ENCODE measurements around the gene RPS2.
"Not testable (repeated sequence)": the region's sequence is repeated elsewhere in the genome, so short reads cannot be mapped to it uniquely, and the experiment has no call there.

Gene RPS2

DNA sequence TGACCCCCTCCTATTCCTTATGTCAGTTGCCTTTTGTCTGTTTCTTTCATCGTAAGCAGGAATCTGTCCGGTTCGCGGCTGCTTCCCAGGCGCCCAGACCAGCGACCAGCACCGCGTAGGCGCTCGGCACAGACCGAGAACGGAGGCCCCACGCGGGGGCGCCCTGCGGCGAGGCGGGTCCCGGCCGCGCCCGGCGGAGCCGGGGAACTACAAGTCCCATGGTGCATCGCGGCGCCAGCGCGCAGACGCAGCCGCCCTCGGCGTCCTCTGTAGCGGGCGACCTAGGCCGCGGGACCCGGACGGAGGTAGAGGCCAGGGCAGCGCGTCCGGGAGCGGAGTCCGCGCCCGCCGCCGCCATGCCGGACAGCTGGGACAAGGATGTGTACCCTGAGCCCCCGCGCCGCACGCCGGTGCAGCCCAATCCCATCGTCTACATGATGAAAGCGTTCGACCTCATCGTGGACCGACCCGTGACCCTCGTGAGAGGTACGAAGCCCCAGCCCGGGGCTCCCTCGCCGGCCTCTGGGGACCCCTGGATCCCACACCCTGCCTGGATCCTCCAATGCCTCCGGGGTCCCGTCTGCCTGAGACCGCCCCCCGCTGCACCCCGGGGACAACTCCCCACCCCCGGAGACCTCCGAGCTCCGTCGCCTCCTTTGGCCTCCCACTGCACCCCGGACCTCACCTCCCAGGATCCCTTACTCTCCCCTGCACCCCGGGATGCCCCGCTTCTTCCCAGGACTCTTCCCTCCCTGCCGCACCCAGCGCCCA lies 5.2 kb downstream of the RPS2 start, which contains the start of gene NDUFB10:
NDUFB10 (plus strand) TSS at position 270 of the 771 bp plus-strand sequence; CDS start at position 357, 87 bp downstream.
- TF ChIP-seq, protein P1, sequence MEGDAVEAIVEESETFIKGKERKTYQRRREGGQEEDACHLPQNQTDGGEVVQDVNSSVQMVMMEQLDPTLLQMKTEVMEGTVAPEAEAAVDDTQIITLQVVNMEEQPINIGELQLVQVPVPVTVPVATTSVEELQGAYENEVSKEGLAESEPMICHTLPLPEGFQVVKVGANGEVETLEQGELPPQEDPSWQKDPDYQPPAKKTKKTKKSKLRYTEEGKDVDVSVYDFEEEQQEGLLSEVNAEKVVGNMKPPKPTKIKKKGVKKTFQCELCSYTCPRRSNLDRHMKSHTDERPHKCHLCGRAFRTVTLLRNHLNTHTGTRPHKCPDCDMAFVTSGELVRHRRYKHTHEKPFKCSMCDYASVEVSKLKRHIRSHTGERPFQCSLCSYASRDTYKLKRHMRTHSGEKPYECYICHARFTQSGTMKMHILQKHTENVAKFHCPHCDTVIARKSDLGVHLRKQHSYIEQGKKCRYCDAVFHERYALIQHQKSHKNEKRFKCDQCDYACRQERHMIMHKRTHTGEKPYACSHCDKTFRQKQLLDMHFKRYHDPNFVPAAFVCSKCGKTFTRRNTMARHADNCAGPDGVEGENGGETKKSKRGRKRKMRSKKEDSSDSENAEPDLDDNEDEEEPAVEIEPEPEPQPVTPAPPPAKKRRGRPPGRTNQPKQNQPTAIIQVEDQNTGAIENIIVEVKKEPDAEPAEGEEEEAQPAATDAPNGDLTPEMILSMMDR (conservative IDR thresholded peaks at IDR 0.05; ENCODE audit: low read depth, low read length) = peak; percentile 60
- H3K4me3 ChIP-seq (ENCODE audit: low read length) = peak within 1 kb of the TSS; percentile 85
- DNase-seq (ENCODE audit: low read depth) = peak; percentile 64

DNA sequence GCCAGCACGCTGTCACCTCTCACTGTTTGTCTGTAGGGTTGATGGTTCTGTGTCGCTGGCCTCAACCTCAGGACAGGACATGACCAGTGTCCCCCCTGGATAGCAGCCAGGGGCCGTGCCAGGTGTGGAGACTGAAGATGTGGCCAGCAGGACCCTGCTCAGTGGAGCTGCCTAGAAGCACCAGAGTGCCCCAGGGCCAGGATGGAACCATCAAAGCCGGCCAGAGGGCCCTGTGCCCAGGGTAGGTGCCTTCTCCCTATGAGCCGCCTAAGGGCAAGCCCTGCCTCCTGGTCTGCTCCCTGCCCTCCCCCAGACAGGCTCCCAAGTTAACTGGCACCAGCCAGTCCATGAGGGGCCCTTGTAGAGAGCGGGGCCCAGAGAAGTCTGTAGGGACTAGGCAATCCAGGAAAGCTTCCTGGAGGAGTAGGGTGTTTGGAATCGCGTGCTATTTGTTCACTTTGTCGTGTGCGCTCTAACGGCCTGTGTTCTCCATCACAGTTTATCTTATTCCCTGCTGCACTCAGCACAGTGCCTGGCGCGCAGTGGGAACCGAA lies 5.8 kb downstream of the RPS2 start:
- TF ChIP-seq, protein P1 (conservative IDR thresholded peaks at IDR 0.05; ENCODE audit: low read depth, low read length) = no peak
- DNase-seq (ENCODE audit: low read depth) = no peak
- H3K4me3 ChIP-seq (ENCODE audit: low read length) = peak overlapping the region; percentile 21

DNA sequence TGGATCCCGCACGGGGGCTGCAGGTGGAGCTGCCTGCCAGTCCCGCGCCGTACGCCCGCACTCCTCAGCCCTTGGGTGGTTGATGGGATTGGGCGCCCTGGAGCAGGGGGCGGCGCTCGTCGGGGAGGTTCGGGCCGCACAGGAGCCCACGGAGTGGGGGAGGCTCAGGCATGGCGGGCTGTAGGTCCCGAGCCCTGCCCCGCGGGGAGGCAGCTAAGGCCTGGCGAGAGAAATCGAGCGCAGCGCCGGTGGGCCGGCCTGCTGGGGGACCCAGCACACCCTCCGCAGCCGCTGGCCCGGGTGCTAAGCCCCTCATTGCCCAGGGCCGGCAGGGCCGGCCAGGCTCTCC lies 6.5 kb downstream of the RPS2 start:
- DNase-seq (ENCODE audit: low read depth); H3K4me3 ChIP-seq (ENCODE audit: low read length): not testable (repeated sequence)

- DNase-seq (ENCODE audit: low read depth); H3K4me3 ChIP-seq (ENCODE audit: low read length): not testable (repeated sequence)
These were observed 7.0 kb downstream of the RPS2 start for GRCh38 chr16:1957434-1958142.

DNA sequence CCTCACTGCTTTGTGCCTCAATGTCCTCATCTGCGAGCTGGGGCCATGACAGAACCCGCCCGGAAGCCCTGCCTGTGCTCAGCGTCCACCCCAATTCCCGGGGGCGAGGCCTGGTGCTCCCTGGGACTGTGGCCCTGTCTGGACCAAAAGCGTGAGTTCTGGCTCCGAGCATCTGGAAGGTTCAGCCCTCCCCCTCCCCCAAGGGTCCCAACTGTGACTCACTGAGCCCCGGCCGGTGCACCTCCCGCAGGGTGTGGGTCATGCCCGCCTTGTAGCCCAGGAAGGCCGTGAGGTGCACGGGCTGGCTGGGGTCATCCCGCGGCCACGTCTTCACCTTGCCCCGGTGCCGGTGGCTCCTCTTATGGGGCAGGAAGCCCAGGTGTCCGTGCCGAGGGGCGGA lies 10.9 kb downstream of the RPS2 start:
- H3K4me3 ChIP-seq (ENCODE audit: low read length) = no peak overlapping the region
- no peak for DNase-seq (ENCODE audit: low read depth)
- TF ChIP-seq, protein P1 (conservative IDR thresholded peaks at IDR 0.05; ENCODE audit: low read depth, low read length) = no peak

DNA sequence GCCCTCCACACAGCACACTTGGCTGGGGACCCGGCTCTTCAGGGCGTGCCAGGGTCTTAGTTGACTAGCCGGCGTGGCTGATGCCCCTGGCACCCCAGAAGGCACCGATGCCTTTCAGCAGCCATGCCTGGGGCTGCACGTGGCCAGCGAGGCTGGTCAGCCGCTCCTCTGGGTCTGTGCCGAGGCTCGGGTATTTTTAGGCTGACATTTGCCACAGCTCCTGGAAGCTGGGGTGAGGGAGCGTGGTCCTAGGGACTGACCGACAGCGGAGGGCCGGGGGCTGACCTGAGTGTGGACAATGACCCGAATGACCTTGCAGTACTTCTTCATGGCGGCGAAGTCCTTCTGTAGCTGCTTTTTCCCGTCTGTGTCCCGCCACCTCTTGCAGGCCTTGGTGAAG lies 14.1 kb downstream of the RPS2 start:
- no peak for DNase-seq (ENCODE audit: low read depth)
- H3K4me3 ChIP-seq (ENCODE audit: low read length) = no peak overlapping the region

GRCh38 chr16:1950047-1950446 lies 14.6 kb downstream of the RPS2 start:
- no peak overlapping the region for H3K4me3 ChIP-seq (ENCODE audit: low read length)
- TF ChIP-seq, protein P1 (conservative IDR thresholded peaks at IDR 0.05; ENCODE audit: low read depth, low read length) = no peak
- no peak for DNase-seq (ENCODE audit: low read depth)

More for the DNA sequence above, 14.1 kb downstream of the RPS2 start:
- TF ChIP-seq, protein P1 (conservative IDR thresholded peaks at IDR 0.05; ENCODE audit: low read depth, low read length) = no peak

DNA sequence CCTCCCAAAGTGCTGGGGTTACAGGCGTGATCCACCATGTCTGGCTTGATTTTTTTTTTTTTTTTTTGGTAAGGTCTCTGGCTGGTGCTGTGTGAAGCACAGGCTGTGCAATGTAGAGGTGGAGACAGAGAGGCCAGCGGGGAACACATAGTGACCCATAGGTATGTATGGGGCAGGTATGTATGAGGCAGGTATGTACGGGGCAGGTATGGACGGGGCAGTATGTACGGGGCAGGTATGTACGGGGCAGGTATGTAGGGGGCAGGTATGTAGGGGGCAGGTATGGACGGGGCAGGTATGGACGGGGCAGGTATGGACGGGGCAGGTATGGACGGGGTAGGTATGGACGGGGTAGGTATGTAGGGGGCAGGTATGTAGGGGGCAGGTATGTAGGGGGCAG lies 15.1 kb downstream of the RPS2 start:
- TF ChIP-seq, protein P1 (conservative IDR thresholded peaks at IDR 0.05; ENCODE audit: low read depth, low read length) = no peak
- H3K4me3 ChIP-seq (ENCODE audit: low read length) = no peak overlapping the region
- DNase-seq (ENCODE audit: low read depth) = no peak

All from retinal pigment epithelial cell (primary cell).